ENCODE measurements around the gene REX1BD.

REX1BD gene

DNA sequence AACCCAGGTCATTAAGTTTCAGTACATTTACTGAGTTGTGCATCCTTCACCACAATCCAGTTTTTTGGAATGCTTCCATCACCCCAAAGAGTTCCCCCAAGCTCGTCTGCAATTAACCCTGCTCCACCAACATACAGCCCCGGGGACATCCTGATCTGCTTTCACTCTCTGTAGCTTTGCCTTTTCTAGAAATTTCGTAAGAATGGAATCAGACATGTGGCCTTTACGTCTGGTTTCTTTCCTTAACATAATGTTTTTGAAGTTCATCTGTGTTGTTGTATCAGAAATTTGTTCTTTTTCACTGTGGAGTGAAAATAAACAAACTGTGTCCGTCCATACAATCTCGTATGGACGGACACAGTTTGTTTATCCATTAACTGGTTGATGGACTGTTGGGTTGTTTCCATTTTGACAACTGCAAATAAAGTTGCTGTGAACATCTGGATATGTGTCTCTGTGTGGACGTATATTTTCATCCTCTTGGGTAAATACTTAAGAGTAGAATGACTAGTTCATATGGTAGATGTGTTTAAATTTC is 51.2 kb downstream of the REX1BD start:
- Histone ChIP-seq H3K9me3 (ENCODE audit: control insufficient read depth, insufficient read depth, low read length) (no peaks in the 10 kb centered on the region), H3F3A (ENCODE audit: control insufficient read depth, insufficient read depth) (no peaks in the 10 kb centered on the region), H3K27me3 (ENCODE audit: control insufficient read depth, low read length) (no peaks in the 10 kb centered on the region), H4K20me1 (ENCODE audit: control insufficient read depth, insufficient read depth, low read depth, low read length) (0 out of 2 replicates have a peak, but pooled peaks cover 2% of the 10 kb centered on the region), H3K4me2 (ENCODE audit: low read length) (no peak overlapping the region), H3K79me2 (ENCODE audit: control insufficient read depth, low read length) (peaks cover 55% of the 10 kb centered on the region), H3K4me1 (ENCODE audit: control insufficient read depth, low read length) (peaks cover 26% of the 10 kb centered on the region), H3K27ac (ENCODE audit: low read depth, low read length) (no peak overlapping the region), H3K4me3 (ENCODE audit: low read length) (no peak overlapping the region), H3K9me2 (replicated peaks; ENCODE audit: control insufficient read depth, low read length) (no peaks in the 10 kb centered on the region), H3K36me3 (ENCODE audit: control insufficient read depth, low read length) (no peaks in the 10 kb centered on the region; the same call in 1 of the 2 replicates)
- TF ChIP-seq, protein P1, sequence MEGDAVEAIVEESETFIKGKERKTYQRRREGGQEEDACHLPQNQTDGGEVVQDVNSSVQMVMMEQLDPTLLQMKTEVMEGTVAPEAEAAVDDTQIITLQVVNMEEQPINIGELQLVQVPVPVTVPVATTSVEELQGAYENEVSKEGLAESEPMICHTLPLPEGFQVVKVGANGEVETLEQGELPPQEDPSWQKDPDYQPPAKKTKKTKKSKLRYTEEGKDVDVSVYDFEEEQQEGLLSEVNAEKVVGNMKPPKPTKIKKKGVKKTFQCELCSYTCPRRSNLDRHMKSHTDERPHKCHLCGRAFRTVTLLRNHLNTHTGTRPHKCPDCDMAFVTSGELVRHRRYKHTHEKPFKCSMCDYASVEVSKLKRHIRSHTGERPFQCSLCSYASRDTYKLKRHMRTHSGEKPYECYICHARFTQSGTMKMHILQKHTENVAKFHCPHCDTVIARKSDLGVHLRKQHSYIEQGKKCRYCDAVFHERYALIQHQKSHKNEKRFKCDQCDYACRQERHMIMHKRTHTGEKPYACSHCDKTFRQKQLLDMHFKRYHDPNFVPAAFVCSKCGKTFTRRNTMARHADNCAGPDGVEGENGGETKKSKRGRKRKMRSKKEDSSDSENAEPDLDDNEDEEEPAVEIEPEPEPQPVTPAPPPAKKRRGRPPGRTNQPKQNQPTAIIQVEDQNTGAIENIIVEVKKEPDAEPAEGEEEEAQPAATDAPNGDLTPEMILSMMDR (IDR thresholded peaks at IDR 0.05; ENCODE audit: low read depth, low read length, poor library complexity, severe bottlenecking), result no peak
- no peak for TF ChIP-seq EZH2phosphoT487 (IDR thresholded peaks at IDR 0.05; ENCODE audit: borderline replicate concordance, low read length)
